ENCODE measurements around the gene RUNX1.

DNA sequence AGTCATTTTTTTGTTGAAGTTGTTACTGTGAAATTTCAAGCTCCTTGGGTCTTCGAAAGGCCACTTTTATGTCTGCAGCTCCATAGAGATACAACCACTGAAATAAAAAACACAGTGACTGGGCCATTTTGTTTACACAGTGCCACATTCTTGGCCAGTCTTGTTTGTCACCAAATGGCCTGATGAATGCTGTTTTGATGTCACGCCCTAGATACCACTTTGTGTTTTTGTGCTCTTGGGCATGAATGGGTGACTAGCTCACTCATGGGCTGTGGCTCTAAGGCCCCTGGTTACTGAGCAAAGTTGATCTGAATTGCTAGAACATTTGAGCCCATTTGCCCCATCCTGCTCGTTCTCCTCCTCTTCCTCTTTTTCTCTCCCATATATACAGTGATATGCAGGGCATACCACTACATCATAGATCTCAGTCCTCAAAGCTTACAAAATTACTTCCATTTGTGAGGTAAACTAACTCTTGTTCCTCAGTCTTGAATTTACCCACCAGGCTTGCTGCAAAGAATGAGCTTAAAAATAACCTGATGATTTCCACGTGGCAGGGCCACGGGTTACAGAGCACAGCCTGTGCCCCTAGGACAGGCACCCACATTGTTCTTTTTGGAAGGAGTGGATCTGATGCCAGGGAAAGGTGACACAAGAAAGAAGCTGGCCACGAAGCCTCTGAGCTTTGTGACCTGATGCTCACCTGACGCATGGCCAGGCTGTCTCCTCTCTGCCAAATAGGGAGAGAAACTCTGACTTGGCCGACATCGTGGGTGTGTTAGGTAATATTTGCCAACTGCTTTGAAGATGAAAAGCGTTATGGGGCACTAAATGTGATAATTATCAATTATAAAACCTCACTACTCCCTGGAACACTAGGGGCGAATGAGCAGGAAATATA lies 92.4 kb downstream of the RUNX1 start:
- no peak for TF ChIP-seq POLR2A (IDR thresholded peaks at IDR 0.05; ENCODE audit: low read length)
- no peak for TF ChIP-seq GATA1 (IDR thresholded peaks at IDR 0.05; ENCODE audit: low read depth, low read length)

Measured in erythroblast (primary cell).